Esophagus muscularis mucosa (tissue), 4 donors: Measurements from ENCODE around the gene GPRIN2.

ENCODE experiments used
- EP300 ChIP-seq: sonication (generic); formaldehyde crosslinking; IDR thresholded peaks from one replicate; pipeline ENCODE4 v1.6.1; 2017; ENCODE audit warnings: antibody characterized with exemption
- POLR2A ChIP-seq: fragments of 450-650 bp; IDR thresholded peaks from one replicate; pipeline ENCODE4 v1.6.1; 2017; ENCODE audit warnings: antibody characterized with exemption, moderate library complexity, mild to moderate bottlenecking, low read depth
- TF ChIP-seq, protein P1 (sequence below), 3 experiments: fragments of 200-600 bp in 2 of 3; fragments of 450-650 bp in 1 of 3; sonication (generic) in 2 of 3; IDR thresholded peaks; one replicate each; pipeline ENCODE4 v1.5.1; 2017 to 2019; ENCODE audit warnings: antibody characterized with exemption in 3 of 3, mild to moderate bottlenecking in 2 of 3, moderate library complexity in 1 of 3

DNA sequence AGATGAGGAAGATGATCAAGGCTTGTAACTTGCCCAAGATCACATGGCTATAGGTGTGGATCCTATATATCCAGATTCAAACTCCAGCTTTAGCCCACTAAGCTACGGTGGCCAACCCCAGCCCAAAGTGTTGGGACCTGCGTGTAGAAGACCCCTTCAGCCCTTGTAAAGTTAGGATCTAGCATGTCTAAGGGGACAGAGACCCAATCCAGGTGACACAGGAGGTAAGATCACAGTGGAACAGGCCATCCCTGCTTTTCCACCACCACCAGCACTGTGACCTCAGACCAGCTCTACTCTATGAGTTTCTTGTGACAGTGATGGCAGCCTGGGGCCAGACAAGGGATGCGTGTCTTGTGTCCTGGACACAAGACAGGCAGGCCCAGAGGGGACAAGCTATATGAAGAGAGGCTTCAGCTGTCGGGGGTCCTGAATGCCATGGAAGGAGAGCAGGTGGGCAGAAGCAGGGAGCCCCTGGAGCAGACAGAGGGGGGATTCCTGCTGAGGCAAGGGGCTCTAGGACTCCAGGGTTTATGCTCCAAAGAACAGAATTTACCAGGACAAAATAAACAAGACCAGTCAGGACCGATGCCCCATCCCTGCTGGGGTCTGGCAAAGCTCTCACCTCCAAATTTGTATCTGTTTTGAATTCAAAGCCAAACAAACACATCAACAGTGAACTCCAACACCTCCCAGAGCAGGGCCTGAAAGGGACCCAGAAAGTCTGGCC lies 10.4 kb downstream of the GPRIN2 start:
- TF ChIP-seq, protein P1, sequence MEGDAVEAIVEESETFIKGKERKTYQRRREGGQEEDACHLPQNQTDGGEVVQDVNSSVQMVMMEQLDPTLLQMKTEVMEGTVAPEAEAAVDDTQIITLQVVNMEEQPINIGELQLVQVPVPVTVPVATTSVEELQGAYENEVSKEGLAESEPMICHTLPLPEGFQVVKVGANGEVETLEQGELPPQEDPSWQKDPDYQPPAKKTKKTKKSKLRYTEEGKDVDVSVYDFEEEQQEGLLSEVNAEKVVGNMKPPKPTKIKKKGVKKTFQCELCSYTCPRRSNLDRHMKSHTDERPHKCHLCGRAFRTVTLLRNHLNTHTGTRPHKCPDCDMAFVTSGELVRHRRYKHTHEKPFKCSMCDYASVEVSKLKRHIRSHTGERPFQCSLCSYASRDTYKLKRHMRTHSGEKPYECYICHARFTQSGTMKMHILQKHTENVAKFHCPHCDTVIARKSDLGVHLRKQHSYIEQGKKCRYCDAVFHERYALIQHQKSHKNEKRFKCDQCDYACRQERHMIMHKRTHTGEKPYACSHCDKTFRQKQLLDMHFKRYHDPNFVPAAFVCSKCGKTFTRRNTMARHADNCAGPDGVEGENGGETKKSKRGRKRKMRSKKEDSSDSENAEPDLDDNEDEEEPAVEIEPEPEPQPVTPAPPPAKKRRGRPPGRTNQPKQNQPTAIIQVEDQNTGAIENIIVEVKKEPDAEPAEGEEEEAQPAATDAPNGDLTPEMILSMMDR (IDR thresholded peaks at IDR 0.05), result no peak
- TF ChIP-seq POLR2A, result no peak
- TF ChIP-seq EP300, result no peak
